GM19043 (cell line): ENCODE results near the gene SPC24.
"Not testable (repeated sequence)": the region's sequence is repeated elsewhere in the genome, so short reads cannot be mapped to it uniquely, and the experiment has no call there.

Experiments
- ATAC-seq: cut with Tn5 transposase; IDR thresholded peaks from one replicate; pipeline ENCODE4 v1.9.1; 2021; ENCODE audit warnings: low read depth; ENCODE audit not compliant: unreplicated experiment

SPC24 gene

DNA sequence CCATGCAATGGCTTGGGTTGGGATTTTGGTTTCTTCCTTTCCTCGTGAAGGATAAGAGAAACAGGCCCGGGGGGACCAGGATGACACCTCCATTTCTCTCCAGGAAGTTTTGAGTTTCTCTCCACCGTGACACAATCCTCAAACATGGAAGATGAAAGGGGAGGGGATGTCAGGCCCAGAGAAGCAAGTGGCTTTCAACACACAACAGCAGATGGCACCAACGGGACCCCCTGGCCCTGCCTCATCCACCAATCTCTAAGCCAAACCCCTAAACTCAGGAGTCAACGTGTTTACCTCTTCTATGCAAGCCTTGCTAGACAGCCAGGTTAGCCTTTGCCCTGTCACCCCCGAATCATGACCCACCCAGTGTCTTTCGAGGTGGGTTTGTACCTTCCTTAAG is 24.1 kb downstream of the SPC24 start:
- ATAC-seq: no peak

DNA sequence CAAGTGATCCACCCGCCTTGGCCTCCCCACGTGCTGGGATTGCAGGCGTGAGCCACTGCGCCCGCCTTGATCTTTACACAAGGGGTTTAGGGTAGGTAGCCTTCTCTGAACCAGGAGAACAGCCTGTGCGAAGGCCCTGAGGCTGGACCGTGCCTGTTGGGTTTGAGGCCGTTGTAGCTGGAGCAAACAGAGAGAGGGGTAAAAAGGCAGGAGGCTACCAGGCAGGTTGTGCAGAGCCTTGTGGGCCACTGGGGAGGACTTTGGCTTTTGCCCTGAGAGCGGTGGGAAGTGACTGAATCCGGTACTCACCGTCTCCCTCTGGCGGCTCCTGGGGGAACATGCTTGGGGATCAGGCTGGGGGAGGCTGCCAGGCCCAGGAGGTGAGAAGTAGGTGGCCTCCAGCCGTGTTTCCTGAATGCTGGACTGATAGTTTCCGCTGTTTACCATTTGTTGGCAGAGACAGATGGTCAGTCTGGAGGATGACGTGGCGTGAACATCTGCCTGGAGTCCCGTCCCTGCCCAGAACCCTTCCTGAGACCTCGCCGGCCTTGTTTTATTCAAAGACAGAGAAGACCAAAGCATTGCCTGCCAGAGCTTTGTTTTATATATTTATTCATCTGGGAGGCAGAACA is 24.6 kb downstream of the SPC24 start:
- no peak for ATAC-seq

DNA sequence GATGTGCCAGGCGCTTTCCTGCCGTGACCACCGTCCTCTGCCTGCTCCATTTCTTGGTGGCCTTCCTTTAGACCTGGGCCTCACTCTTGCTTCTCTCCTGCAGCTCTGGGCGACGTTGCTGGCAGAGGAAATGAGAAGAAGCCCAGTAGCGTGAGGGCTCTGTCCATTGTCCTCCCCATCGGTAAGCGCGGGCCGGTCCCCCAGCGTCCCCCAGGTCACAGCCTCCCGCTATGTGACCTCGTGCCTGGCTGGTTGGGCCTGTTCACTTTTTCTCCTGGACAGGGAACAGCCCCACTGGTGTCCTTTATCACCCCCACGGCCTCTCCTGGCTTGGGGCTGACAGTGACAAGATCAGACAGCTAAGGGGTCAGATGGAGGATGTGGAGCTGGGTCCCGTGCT is 27.7 kb downstream of the SPC24 start:
- ATAC-seq: no peak

GRCh38 chr19:11125994-11126685 is 29.4 kb downstream of the SPC24 start:
- ATAC-seq: no peak

DNA sequence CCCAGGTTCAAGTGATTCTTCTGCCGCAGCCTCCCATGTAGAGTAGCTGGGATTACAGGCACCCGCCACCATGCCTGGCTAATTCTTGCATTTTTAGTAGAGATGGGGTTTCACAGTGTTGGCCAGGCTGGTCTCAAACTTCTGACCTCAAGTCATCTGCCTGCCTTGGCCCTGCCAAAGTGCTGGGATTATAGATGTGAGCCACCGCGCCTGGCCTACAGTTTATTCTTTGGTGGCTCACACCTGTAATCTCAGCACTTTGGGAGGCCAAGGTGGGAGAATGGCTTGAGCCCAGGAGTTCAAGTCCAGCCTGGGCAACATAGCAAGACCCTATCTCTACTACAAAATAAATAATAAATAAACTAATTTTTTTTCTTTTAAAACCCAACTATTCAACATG is 31.4 kb downstream of the SPC24 start:
- not testable (repeated sequence) for ATAC-seq

GRCh38 chr19:11123114-11123513 is 32.5 kb downstream of the SPC24 start:
- no peak for ATAC-seq

DNA sequence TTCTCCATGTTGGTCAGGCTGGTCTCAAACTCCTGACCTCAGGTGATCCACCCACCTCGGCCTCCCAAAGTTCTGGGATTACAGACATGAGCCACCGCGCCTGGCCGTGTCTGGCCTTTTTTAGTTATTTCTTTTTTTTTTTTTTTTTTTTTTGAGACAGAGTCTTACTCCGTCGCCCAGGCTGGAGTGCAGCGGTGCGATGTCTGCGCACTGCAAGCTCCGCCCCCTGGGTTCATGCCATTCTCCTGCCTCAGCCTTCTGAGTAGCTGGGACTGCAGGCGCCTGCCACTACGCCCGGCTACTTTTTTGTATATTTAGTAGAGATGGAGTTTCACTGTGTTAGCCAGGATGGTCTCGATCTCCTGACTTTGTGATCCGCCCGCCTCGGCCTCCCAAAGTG is 33.6 kb downstream of the SPC24 start:
- not testable (repeated sequence) for ATAC-seq

GRCh38 chr19:11116507-11116906 is 39.1 kb downstream of the SPC24 start:
- ATAC-seq: no peak

GRCh38 chr19:11115895-11116446 is 39.6 kb downstream of the SPC24 start:
- ATAC-seq: no peak

GRCh38 chr19:11115042-11115441 is 40.5 kb downstream of the SPC24 start:
- no peak for ATAC-seq

DNA sequence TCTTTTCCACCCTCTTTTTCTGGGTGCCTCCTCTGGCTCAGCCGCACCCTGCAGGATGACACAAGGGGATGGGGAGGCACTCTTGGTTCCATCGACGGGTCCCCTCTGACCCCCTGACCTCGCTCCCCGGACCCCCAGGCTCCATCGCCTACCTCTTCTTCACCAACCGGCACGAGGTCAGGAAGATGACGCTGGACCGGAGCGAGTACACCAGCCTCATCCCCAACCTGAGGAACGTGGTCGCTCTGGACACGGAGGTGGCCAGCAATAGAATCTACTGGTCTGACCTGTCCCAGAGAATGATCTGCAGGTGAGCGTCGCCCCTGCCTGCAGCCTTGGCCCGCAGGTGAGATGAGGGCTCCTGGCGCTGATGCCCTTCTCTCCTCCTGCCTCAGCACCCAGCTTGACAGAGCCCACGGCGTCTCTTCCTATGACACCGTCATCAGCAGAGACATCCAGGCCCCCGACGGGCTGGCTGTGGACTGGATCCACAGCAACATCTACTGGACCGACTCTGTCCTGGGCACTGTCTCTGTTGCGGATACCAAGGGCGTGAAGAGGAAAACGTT is 42.4 kb downstream of the SPC24 start:
- no peak for ATAC-seq

DNA sequence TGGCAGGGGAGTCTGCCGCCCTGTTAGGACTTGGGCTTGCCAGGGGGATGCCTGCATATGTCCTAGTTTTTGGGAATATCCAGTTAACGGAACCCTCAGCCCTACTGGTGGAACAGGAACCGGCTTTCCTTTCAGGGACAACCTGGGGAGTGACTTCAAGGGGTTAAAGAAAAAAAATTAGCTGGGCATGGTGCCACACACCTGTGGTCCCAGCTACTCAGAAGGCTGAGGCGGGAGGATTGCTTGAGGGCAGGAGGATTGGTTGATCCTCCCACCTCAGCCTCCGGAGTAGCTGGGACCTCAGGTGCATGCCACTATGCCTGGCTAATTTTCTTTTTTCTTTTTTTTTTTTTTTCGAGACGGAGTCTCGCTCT is 43.8 kb downstream of the SPC24 start:
- no peak for ATAC-seq

- no peak for ATAC-seq
These were observed 44.3 kb downstream of the SPC24 start for GRCh38 chr19:11111117-11111770.

GRCh38 chr19:11108746-11109145 is 46.8 kb downstream of the SPC24 start:
- ATAC-seq: no peak

DNA sequence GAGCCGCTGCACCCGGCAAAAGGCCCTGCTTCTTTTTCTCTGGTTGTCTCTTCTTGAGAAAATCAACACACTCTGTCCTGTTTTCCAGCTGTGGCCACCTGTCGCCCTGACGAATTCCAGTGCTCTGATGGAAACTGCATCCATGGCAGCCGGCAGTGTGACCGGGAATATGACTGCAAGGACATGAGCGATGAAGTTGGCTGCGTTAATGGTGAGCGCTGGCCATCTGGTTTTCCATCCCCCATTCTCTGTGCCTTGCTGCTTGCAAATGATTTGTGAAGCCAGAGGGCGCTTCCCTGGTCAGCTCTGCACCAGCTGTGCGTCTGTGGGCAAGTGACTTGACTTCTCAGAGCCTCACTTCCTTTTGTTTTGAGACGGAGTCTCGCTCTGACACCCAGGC is 49.1 kb downstream of the SPC24 start:
- no peak for ATAC-seq

DNA sequence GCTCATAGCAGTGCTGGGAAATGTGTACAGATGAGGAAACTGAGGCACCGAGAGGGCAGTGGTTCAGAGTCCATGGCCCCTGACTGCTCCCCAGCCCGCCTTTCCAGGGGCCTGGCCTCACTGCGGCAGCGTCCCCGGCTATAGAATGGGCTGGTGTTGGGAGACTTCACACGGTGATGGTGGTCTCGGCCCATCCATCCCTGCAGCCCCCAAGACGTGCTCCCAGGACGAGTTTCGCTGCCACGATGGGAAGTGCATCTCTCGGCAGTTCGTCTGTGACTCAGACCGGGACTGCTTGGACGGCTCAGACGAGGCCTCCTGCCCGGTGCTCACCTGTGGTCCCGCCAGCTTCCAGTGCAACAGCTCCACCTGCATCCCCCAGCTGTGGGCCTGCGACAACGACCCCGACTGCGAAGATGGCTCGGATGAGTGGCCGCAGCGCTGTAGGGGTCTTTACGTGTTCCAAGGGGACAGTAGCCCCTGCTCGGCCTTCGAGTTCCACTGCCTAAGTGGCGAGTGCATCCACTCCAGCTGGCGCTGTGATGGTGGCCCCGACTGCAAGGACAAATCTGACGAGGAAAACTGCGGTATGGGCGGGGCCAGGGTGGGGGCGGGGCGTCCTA is 50.5 kb downstream of the SPC24 start:
- ATAC-seq: no peak

GRCh38 chr19:11103667-11104066 is 51.9 kb downstream of the SPC24 start:
- ATAC-seq: not testable (repeated sequence)

DNA sequence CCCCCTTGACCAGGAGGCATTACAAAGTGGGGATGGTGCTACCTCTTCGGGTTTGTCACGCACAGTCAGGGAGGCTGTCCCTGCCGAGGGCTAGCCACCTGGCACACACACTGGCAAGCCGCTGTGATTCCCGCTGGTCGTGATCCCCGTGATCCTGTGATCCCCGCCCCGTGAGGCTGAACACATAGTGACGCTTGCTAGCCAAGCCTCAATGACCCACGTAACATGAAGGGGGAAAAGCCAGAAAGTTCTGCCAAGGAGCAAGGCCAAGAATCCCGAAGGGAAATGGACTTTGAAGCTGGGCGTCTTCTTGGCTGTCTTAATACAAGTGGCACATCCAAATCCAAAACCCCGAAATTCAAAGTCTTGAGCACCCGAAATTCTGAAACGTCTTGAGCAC is 52.6 kb downstream of the SPC24 start:
- ATAC-seq: no peak

DNA sequence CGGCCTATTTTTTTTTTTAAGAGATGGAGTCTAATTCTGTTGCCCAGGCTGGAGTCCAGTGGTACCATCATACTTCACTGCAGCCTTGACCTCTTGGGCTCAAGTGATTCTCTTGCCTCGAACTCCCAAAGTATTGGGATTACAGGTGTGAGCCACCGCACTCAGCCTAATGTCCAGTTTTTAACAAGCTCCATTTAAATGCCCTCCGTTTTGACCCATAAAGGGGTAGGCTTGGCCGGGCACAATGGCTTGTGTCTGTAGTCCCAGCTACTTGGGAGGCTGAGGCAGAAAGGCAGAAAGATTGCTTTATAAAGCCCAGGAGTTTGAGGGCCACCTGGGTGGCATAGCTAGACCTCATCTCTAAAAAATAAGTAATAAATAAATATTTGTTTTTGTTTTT is 54.5 kb downstream of the SPC24 start:
- ATAC-seq: no peak

- ATAC-seq: no peak
These were observed 55.5 kb downstream of the SPC24 start for GRCh38 chr19:11100049-11100448.

DNA sequence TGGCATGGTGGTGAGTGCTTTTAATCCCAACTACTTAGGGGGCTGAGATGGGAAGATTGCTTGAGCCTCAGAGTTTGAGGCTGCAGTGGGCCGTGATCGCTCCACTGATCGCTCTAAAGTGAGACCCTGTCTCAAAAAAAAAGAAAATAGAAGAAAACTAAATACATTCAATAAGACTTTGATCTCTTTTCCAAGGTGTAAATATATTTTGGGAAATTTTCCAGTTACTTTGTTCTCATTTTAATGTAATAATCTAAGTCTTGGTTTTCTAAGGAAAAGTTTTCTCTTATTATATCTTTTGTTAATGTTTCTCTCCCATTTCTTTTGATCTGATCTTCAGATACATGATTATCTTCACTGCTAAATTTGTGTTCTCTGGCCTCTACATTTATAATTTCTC is 56.7 kb downstream of the SPC24 start:
- no peak for ATAC-seq
